Measurements from ENCODE around the gene SREBF1. TPM values are rescaled to one million over a fixed set of nuclear protein-coding genes. Genes with fewer than 3 reads are reported as not detected.

The SREBF1 gene
- total RNA-seq, 3 donors from 2014 or later (not counting 1 experiment from before 2014, with no cell fraction given) = 80.7 to 208 (median 119) TPM

GRCh38 chr17:17815062-17815406 is 21.8 kb downstream of the SREBF1 start:
- DNase-seq (no peak), ATAC-seq (no peak)
- intact Hi-C loops (cut with micrococcal nuclease) = no loop called here
- TF ChIP-seq, protein P1, sequence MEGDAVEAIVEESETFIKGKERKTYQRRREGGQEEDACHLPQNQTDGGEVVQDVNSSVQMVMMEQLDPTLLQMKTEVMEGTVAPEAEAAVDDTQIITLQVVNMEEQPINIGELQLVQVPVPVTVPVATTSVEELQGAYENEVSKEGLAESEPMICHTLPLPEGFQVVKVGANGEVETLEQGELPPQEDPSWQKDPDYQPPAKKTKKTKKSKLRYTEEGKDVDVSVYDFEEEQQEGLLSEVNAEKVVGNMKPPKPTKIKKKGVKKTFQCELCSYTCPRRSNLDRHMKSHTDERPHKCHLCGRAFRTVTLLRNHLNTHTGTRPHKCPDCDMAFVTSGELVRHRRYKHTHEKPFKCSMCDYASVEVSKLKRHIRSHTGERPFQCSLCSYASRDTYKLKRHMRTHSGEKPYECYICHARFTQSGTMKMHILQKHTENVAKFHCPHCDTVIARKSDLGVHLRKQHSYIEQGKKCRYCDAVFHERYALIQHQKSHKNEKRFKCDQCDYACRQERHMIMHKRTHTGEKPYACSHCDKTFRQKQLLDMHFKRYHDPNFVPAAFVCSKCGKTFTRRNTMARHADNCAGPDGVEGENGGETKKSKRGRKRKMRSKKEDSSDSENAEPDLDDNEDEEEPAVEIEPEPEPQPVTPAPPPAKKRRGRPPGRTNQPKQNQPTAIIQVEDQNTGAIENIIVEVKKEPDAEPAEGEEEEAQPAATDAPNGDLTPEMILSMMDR (IDR thresholded peaks at IDR 0.05) = no peak
- H3K4me3 Mint-ChIP-seq = no peak overlapping the region
- H3K27me3 ChIP-seq (ENCODE audit: control insufficient read depth, insufficient read depth, low read length) = no peaks in the 10 kb centered on the region
- H3K36me3 ChIP-seq (ENCODE audit: control insufficient read depth, insufficient read depth, low read length) = peaks cover 38% of the 10 kb centered on the region
- no peak overlapping the region for H3K27ac ChIP-seq (ENCODE audit: low read length)
- H3K9me3 ChIP-seq (ENCODE audit: control insufficient read depth, insufficient read depth, low read length) = no peaks in the 10 kb centered on the region
- H3K27me3 Mint-ChIP-seq (ENCODE audit: low read depth in 2 of 2) = no peaks in the 10 kb centered on the region
- no peak overlapping the region for H3K27ac Mint-ChIP-seq
- 86% methylated on average over 8 of the region's 8 CpGs for WGBS (ENCODE audit: insufficient coverage)
- no peak overlapping the region for H3K4me3 ChIP-seq (ENCODE audit: low read length)
- H3K9me3 Mint-ChIP-seq = no peaks in the 10 kb centered on the region
- peaks cover 0 to 25% of the 10 kb centered on the region in 2 donors for H3K4me1 Mint-ChIP-seq
- no peaks in the 10 kb centered on the region for H3K36me3 Mint-ChIP-seq
- peaks cover 24% of the 10 kb centered on the region for H3K4me1 ChIP-seq (ENCODE audit: control insufficient read depth, insufficient read depth, low read length)

GRCh38 chr17:17814162-17815061 is 22.4 kb downstream of the SREBF1 start:
- Histone ChIP-seq H3K9me3 (ENCODE audit: control insufficient read depth, insufficient read depth, low read length) (no peaks in the 10 kb centered on the region), H3K36me3 (ENCODE audit: control insufficient read depth, insufficient read depth, low read length) (peaks cover 35% of the 10 kb centered on the region), H3K4me3 (ENCODE audit: low read length) (no peak overlapping the region), H3K27me3 (ENCODE audit: control insufficient read depth, insufficient read depth, low read length) (no peaks in the 10 kb centered on the region), H3K4me1 (ENCODE audit: control insufficient read depth, insufficient read depth, low read length) (peaks cover 17% of the 10 kb centered on the region), H3K27ac (ENCODE audit: low read length) (no peak overlapping the region)
- intact Hi-C loops (cut with micrococcal nuclease) = no loop called here
- Mint-ChIP-seq H3K9me3 (no peaks in the 10 kb centered on the region), H3K27me3 (ENCODE audit: low read depth in 2 of 2) (no peaks in the 10 kb centered on the region), H3K4me1 (peaks cover 0 to 18% of the 10 kb centered on the region in 2 donors), H3K4me3 (no peak overlapping the region), H3K27ac (no peak overlapping the region), H3K36me3 (no peaks in the 10 kb centered on the region)
- DNase-seq (no peak), ATAC-seq (no peak)
- TF ChIP-seq, protein P1 (IDR thresholded peaks at IDR 0.05) = no peak
- 95% methylated on average over 20 of the region's 20 CpGs for whole genome bisulfite sequencing (ENCODE audit: insufficient coverage)

GRCh38 chr17:17813725-17814095 is 23.1 kb downstream of the SREBF1 start:
- Histone ChIP-seq H3K36me3 (ENCODE audit: control insufficient read depth, insufficient read depth, low read length) (peaks cover 30% of the 10 kb centered on the region), H3K9me3 (ENCODE audit: control insufficient read depth, insufficient read depth, low read length) (no peaks in the 10 kb centered on the region), H3K4me3 (ENCODE audit: low read length) (no peak overlapping the region), H3K27ac (ENCODE audit: low read length) (no peak overlapping the region), H3K27me3 (ENCODE audit: control insufficient read depth, insufficient read depth, low read length) (no peaks in the 10 kb centered on the region), H3K4me1 (ENCODE audit: control insufficient read depth, insufficient read depth, low read length) (peaks cover 17% of the 10 kb centered on the region)
- WGBS (ENCODE audit: insufficient coverage) = 94% methylated on average over 16 of the region's 16 CpGs
- intact Hi-C loops (cut with micrococcal nuclease) = no loop called here
- Mint-ChIP-seq H3K27me3 (ENCODE audit: low read depth in 2 of 2) (no peaks in the 10 kb centered on the region), H3K9me3 (no peaks in the 10 kb centered on the region), H3K4me3 (no peak overlapping the region), H3K27ac (no peak overlapping the region), H3K4me1 (peaks cover 4 to 22% of the 10 kb centered on the region in 2 donors), H3K36me3 (no peaks in the 10 kb centered on the region)
- DNase-seq (no peak), ATAC-seq (no peak)
- TF ChIP-seq, protein P1 (IDR thresholded peaks at IDR 0.05) = no peak

Measured in natural killer cell (primary cell).